ENCODE measurements around the gene ADRA1B.

The ADRA1B gene

DNA sequence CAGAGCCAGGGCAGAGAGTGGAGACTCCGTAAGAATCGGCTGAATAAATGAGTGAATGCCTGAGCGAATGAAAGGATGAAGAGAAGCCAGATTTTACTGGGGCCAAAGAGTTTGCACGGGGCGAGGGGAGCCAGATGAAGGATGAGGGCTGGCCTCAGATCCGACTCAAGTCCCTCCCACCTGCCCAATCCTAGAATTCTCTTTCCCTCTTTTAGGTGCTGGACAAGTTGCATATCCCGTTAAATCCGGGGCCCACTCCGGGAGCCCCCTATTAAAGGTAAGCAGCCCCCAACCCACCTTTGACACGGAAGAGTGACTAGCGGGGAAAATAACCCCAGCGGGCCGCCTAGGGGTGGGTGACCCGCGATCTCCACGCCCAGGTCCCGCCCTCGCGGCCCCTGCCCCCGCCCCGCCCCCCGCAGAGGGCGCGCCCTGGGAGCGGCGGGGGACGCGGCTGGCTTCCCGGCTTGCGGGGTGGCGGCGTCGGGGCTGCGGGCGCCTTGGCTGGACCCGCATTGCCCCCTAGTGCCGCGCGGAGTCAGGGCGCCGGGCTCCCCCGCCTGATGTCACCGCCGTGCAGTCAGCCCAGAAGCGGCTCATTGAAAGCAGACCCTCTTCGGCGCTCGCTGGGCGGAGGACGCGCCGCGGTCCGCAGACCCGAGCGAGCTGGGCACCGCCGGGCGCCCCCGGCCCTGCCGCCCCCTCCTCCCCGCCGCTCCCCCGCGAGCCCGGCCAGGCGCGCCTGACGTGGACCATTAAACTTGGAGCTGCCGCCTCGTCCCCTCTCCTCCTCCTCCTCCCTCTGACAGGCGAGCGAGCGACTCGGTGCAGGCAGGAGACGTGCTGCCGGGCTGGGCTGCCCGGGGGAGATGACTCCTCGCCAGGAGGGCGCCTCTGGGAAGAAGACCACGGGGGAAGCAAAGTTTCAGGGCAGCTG lies at the start of gene ADRA1B:
Gene ADRA1B, plus strand, starts transcription at position 579 of the 937 bp plus-strand sequence. CDS start 424 bp downstream, outside the sequence.
- no peak for DNase-seq

- no peak for DNase-seq
Measured at GRCh38 chr5:159873680-159874079, 42.6 kb upstream of the ADRA1B start.

DNA sequence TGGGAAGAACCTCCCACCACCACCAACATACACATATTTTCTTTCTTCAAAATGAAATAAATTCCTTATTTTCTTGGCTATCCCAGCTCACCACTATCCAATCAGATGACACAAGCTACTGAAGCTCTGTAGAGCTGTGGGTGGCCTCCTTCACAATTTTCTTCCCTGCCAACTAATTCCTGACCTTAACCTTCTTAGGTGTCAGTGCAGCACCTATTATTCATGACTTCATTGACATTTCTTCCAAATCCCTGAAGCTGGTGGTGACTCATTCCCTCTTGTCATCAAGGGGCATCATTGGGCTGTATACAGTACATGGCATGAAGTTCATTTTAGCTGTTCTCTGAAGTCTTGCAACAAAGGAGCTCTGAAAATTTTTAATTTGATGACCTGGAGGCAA lies 42.0 kb upstream of the ADRA1B start:
- no peak for DNase-seq

- DNase-seq: no peak
Measured at GRCh38 chr5:159877016-159877415, 39.3 kb upstream of the ADRA1B start.

GRCh38 chr5:159877894-159878448 lies 38.3 kb upstream of the ADRA1B start:
- peak; percentile 18 for DNase-seq

DNA sequence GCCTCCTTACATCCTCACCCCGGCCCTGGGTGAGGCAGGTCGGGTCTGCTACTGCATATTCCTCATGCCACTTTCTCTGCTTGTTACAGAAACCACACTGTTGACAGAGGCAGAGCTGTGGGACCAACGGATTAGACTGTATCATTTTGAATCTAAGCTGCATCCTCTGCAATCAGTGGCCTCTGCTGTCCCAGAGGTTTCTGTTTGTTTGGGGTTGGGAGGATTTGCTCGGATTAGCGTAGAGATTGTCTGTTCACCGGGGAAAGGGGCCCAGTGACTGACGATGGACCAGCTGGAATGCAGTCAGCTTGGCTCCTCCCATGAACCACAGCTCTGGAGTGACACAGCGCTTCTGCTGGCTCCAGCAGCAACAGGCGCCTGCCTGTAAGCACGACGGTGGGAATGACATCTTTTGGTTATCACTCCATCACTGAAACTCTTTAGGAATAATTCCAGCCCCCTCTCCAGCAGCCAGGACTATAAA lies 37.3 kb upstream of the ADRA1B start:
- peak; percentile 72 for DNase-seq

DNA sequence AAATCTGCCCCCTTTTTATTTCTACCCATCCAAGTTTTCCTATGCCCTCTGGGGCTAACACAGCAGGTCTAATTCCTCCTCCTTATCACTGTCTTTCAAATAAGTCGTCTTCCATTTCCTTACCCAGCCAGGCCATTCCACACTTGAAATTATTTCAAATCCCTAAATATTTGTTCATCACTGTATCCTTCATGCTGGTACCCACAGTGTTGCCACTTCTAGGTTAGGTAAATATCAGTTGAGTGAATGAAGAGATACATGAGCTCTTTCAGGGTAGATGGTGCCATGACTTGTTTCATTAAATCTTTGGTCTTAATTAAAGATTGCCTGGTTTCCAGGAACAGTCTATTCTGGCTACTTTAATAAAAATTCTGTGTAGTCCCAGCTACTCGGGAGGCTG lies 35.6 kb upstream of the ADRA1B start:
- no peak for DNase-seq

- no peak for DNase-seq
Measured at GRCh38 chr5:159881967-159882366, 34.3 kb upstream of the ADRA1B start.

- DNase-seq: no peak
Measured at GRCh38 chr5:159883522-159883950, 32.7 kb upstream of the ADRA1B start.

DNA sequence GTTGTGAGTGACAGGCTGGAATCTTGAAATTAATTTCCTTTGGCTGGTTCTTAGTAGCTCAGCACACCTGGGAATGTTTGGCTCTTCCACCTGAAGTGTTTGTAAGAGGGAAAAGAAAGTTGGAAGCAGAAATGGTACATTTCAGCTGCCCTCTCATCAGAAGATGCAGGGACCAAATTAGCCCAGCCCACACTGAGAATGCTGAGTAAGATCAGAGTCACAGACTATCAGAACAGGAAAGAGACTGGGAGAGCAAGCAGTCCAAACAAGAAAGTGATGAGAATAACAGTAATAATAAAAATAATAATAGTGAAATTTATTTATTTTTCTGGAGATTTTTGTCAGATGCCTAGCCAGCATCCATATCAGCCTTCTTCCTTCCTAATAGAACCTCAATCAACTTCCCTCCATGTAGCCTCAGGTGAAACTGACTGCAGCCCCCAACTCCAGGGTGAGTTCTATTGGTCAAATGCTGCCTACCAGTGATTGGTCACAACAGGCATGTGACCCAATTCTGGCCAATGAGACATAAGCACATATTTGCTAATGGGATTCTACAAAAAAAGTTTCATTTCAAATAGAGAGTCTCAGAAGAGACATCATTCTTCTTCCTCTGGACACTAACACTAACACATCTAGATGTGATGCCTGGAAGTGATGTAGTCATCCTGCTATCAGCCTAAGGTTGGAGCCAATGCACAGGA lies 31.2 kb upstream of the ADRA1B start:
- DNase-seq: no peak

DNA sequence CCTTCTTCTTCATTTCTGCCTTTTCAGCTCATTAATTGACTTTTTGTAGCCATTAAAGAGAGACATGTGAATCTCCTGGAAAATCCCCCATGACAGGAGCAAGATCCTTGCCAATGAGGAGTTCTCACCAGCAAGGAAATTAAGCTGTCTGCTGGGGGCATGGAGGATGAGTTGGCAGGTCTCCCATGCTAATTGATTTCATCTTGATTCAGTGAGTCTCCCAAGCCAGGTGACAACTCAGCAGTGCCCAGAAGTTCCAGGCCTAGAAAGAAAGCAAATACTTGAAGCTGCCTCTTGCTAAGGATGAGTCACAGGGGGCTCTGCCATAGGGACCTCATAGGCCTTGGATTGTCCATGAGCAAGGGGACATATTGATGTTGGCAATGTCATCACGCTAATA lies 30.0 kb upstream of the ADRA1B start:
- no peak for DNase-seq

DNA sequence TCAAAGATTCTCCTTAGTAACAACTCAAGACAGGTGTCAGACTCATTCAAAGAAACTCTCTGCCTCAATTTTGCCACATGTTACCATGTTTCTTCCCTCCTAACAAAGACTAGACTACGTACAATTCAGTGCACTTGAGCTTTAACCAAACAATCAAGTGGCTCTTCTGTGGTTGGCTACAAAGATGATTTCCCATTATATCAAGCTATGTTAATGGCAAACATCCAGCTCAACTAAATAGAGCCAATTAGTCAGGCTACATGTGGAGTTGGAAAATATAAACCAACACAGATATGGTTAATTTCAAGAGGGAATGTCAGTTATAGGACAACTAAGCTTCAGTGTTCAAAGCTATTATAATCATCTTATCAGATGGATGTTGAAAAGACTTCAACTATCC lies 29.2 kb upstream of the ADRA1B start:
- DNase-seq: no peak

- no peak for DNase-seq
Measured at GRCh38 chr5:159888860-159889259, 27.4 kb upstream of the ADRA1B start.

- no peak for DNase-seq
Measured at GRCh38 chr5:159890141-159890540, 26.1 kb upstream of the ADRA1B start.

- DNase-seq: no peak
Measured at GRCh38 chr5:159891371-159891770, 24.9 kb upstream of the ADRA1B start.

DNA sequence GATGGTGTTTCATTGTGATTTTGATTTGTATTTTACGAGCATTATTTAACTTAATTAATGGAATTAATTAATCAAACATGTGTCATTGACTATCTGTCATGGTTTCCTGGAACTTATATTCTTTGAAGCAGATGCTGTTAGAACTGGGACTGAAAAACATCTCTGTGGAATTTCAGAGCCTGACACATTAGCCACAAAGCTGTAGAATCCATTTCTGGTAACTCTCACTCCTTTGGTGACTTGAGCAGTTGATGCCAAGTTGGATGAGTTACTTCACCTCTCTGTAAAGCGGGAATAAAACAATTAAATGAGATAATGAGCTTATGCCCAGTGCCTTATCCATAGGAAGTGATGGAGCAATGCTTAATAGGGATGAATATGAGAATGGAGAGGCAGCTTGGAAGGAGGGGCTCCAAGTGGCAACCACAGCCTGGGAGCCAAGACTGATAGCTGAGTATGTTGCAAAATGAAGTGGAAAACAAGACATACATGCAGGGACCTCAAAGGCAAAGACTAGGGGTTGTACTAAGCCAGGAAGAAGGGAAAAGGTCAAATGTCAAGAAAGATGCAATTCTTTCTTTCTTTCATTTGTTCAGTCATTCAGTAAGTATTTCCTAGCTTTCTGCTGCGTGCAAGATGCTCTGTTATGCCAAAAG lies 23.1 kb upstream of the ADRA1B start:
- no peak for DNase-seq

DNA sequence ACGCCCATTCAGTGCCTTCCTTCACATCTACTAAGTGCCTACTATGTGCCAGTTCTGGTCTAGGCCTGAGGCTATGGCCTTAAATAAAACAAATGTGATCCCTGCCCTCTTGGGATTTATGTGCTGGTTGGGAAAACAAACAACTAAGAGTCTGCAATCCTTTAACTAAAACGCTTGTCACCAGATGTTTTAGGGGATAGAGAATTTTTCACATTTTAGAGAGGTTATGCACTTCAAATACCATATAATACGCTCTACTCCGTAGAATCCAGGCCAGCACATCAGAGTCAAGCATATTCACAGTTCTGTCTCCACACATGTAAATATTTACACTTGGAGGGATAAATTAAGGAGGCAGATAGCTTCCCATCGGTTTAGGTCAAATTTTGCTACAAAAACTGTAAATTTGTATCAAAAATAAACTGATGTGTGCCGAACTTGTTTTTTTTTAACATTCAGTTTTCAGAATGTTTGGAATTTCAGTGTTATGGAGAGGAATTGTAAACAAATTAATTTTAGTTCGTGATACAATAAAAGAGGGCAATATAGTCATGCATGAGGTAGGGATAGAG lies 22.0 kb upstream of the ADRA1B start:
- DNase-seq: no peak

GRCh38 chr5:159897786-159898393 lies 18.4 kb upstream of the ADRA1B start:
- DNase-seq: no peak

DNA sequence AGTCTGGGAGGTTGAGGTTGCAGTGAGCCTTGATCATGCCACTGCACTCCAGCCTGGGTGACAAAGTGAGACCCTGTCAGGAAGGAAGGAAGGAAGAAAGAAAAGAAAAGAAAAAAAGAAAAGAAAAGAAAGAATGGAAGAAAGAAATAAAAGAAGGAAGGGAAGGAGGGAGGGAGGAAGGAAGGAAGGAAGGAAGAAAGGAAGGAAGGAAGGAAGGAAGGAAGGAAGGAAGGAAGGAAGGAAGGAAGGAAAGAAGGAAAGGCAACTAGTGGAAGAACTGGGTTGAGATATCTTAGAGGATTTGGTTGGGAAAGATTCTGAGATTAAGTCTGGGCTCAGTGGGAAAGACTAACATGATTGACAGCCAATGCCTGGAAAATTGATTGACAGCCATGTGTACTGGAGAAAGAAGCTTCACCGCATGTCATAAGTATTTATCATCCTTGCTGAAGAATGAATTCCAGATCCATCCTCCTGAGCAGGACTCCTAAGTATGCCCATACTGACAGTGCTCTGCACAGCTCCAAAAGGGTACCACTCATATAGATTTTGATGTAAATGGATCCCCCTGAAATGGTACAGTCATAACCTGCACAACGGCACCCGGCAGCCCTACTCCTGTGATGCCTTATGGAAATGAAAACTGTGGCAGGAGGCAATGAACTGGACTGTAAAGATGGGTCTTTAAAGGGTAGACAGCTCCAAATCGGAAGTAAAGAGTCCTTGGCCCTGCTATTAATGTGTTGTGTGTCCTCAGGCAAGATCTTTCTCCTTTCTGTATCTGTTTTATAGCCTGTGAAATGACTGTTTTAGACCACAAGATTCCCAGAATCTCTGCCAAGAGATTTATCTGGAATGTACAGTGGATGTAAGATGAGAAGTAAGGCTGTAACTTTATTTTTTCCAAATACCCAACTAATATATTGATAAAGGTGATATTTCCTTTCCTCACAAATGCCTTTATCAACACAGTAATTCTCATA lies 16.9 kb upstream of the ADRA1B start:
- DNase-seq: no peak

GRCh38 chr5:159901308-159901707 lies 15.0 kb upstream of the ADRA1B start:
- DNase-seq: no peak

DNA sequence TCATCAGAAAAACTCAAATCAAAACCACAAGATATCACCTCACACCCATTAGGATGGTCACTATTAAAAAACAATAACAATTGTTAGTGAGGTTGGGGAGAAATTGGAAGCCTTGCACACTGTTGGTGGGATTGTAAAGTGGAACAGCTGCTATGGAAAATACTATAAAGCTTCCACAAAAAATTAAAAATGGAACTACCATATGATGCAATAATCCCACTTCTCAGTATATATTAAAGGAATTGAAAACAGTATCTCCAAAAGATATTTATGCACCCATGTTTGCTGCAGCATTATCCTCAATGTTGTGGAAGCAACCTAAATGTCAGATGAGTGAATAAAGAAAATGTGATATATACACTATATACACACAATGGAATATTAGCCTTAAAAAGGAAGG lies 14.5 kb upstream of the ADRA1B start:
- peak; percentile 17 for DNase-seq
